ENCODE results near the gene LRRFIP1. TPM values are rescaled to one million over a fixed set of nuclear protein-coding genes. Genes with fewer than 3 reads are reported as not detected.

Gene LRRFIP1
- total and polyA plus RNA-seq, 4 donors = 79.7 to 194 (median 94.1) TPM

GRCh38 chr2:237745250-237745613, 117.8 kb downstream of the LRRFIP1 start:
- no peak overlapping the region for H3K27ac ChIP-seq (ENCODE audit: low read depth in 1 of 2, low read length in 1 of 2)

GRCh38 chr2:237746302-237747080, 119.1 kb downstream of the LRRFIP1 start:
- peaks cover 0 to 26% (median 10%) of the 10 kb centered on the region in 4 donors for H3K36me3 ChIP-seq (ENCODE audit: control insufficient read depth in 4 of 4, insufficient read depth in 4 of 4, low read length in 4 of 4)
- no peaks in the 10 kb centered on the region for H3K27me3 ChIP-seq (ENCODE audit: control insufficient read depth in 3 of 3, insufficient read depth in 3 of 3, low read length in 2 of 3)
- H3K4me1 ChIP-seq (ENCODE audit: control insufficient read depth in 5 of 5, insufficient read depth in 5 of 5, low read length in 5 of 5) = peaks cover 0 to 4% (median 2%) of the 10 kb centered on the region in 5 donors
- H3K27ac ChIP-seq (ENCODE audit: low read depth in 1 of 2, low read length in 1 of 2) = no peak overlapping the region
- H3K9me3 ChIP-seq (ENCODE audit: control insufficient read depth in 4 of 4, insufficient read depth in 3 of 4, low read length in 3 of 4) = no peaks in the 10 kb centered on the region
- DNase-seq = no peak
- H3K4me3 ChIP-seq = no peak overlapping the region
- WGBS, 2 donors = 91% methylated on average over 15 of the region's 15 CpGs
- no peak overlapping the region for H3K9ac ChIP-seq (ENCODE audit: insufficient read depth in 1 of 2, low read length in 2 of 2)
- TF ChIP-seq, protein P1, sequence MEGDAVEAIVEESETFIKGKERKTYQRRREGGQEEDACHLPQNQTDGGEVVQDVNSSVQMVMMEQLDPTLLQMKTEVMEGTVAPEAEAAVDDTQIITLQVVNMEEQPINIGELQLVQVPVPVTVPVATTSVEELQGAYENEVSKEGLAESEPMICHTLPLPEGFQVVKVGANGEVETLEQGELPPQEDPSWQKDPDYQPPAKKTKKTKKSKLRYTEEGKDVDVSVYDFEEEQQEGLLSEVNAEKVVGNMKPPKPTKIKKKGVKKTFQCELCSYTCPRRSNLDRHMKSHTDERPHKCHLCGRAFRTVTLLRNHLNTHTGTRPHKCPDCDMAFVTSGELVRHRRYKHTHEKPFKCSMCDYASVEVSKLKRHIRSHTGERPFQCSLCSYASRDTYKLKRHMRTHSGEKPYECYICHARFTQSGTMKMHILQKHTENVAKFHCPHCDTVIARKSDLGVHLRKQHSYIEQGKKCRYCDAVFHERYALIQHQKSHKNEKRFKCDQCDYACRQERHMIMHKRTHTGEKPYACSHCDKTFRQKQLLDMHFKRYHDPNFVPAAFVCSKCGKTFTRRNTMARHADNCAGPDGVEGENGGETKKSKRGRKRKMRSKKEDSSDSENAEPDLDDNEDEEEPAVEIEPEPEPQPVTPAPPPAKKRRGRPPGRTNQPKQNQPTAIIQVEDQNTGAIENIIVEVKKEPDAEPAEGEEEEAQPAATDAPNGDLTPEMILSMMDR (IDR thresholded peaks at IDR 0.05; ENCODE audit: control extremely low read depth, extremely low read depth) = no peak
- no peak for ATAC-seq (ENCODE audit: insufficient read depth, low FRiP score)

More at GRCh38 chr2:237745250-237745613, 117.8 kb downstream of the LRRFIP1 start:
- no peaks in the 10 kb centered on the region for H3K9me3 ChIP-seq (ENCODE audit: control insufficient read depth in 4 of 4, insufficient read depth in 3 of 4, low read length in 3 of 4)
- 56 to 60% methylated on average over 5 of the region's 5 CpGs for WGBS, 2 donors
- peaks cover 0 to 22% (median 7%) of the 10 kb centered on the region in 4 donors for H3K36me3 ChIP-seq (ENCODE audit: control insufficient read depth in 4 of 4, insufficient read depth in 4 of 4, low read length in 4 of 4)
- no peak overlapping the region for H3K9ac ChIP-seq (ENCODE audit: insufficient read depth in 1 of 2, low read length in 2 of 2)
- peaks cover 0 to 5% (median 2%) of the 10 kb centered on the region in 5 donors for H3K4me1 ChIP-seq (ENCODE audit: control insufficient read depth in 5 of 5, insufficient read depth in 5 of 5, low read length in 5 of 5)
- no peak overlapping the region for H3K4me3 ChIP-seq
- ATAC-seq (ENCODE audit: insufficient read depth, low FRiP score) = no peak
- DNase-seq = no peak
- TF ChIP-seq, protein P1 (IDR thresholded peaks at IDR 0.05; ENCODE audit: control extremely low read depth, extremely low read depth) = no peak
- H3K27me3 ChIP-seq (ENCODE audit: control insufficient read depth in 3 of 3, insufficient read depth in 3 of 3, low read length in 2 of 3) = no peaks in the 10 kb centered on the region

- no peak for DNase-seq
Observed at GRCh38 chr2:237747189-237747588, 119.8 kb downstream of the LRRFIP1 start.

More at GRCh38 chr2:237747189-237747588, 119.8 kb downstream of the LRRFIP1 start:
- peaks cover 0 to 4% (median 2%) of the 10 kb centered on the region in 5 donors for H3K4me1 ChIP-seq (ENCODE audit: control insufficient read depth in 5 of 5, insufficient read depth in 5 of 5, low read length in 5 of 5)
- no peaks in the 10 kb centered on the region for H3K9me3 ChIP-seq (ENCODE audit: control insufficient read depth in 4 of 4, insufficient read depth in 3 of 4, low read length in 3 of 4)
- no peak overlapping the region for H3K4me3 ChIP-seq
- no peaks in the 10 kb centered on the region for H3K27me3 ChIP-seq (ENCODE audit: control insufficient read depth in 3 of 3, insufficient read depth in 3 of 3, low read length in 2 of 3)
- no peak overlapping the region for H3K9ac ChIP-seq (ENCODE audit: insufficient read depth in 1 of 2, low read length in 2 of 2)
- 92 to 94% methylated on average over 9 of the region's 9 CpGs for WGBS, 2 donors
- no peak for ATAC-seq (ENCODE audit: insufficient read depth, low FRiP score)
- TF ChIP-seq, protein P1 (IDR thresholded peaks at IDR 0.05; ENCODE audit: control extremely low read depth, extremely low read depth) = no peak
- H3K27ac ChIP-seq (ENCODE audit: low read depth in 1 of 2, low read length in 1 of 2) = no peak overlapping the region
- H3K36me3 ChIP-seq (ENCODE audit: control insufficient read depth in 4 of 4, insufficient read depth in 4 of 4, low read length in 4 of 4) = peaks cover 0 to 29% (median 11%) of the 10 kb centered on the region in 4 donors
